IPS-NIHi7 (cell line): ENCODE measurements around the gene B3GNT4.
"Not testable (repeated sequence)": the region's sequence is repeated elsewhere in the genome, so short reads cannot be mapped to it uniquely, and the experiment has no call there.

Experiments used
- DNase-seq: peaks from one replicate; pipeline ENCODE4 v3.0.0; 2012; ENCODE audit warnings: mixed read lengths; ENCODE audit errors: extremely low spot score

The B3GNT4 gene

DNA sequence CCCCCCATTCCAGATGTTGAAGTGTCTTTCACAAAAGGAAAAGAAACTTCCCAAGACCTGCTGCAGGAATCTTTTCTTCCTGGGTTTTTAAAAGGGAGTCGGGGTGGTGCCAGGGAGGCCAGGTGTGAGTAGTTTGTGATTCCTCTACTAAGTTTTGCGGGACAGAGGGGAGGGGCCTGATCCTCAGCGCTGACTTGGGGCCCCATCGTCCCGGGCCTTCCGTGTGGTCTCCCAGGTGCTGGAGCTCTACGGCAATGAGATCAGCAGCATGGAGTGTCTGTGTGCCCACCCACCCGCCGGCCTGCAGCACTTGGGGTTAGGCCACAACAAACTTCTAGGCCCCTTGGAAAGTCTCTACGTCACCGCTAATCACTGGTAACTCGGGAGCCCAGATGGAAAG is 16.0 kb upstream of the B3GNT4 start:
- DNase-seq, result no peak

DNA sequence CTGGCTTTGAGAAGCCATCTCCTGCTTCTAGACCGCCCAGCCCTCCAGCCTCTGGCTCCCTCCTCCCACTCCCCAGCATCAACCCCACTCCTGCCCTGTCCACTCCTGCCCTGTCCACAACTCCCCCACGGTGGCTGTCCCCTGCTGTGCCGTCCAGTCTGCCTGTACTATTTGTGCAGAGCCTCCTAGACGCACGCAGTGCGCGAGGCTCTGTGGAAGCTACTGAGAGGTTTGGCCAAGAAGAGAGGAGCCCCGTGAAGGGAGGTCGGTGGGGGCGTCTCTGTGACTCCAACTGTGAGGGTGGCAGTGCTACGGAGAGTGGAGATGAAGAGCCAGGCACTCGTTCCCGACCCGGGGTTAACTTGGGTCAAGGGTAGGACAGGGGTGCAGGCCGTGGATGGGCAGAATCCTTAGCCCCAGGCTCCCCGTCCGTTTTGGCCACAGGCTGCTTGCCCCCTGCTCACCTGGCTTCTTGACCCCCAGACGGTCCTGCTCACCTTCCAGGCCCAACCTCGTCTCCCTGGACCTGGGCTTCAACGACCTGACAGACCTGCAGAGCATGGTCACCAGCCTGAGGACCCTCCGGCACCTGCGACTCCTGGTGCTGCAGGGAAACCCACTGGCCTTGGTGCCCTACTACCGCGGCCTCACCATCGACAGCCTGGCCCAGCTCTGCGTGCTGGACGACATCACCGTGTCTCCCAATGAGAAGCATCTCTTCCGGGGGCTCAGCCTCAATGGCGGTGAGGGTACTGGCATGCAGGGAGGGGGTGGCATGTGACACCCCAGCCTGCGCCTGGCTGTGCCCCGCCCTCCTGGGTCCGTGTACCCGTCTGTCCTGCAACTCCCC is 13.7 kb upstream of the B3GNT4 start:
- no peak for DNase-seq

DNA sequence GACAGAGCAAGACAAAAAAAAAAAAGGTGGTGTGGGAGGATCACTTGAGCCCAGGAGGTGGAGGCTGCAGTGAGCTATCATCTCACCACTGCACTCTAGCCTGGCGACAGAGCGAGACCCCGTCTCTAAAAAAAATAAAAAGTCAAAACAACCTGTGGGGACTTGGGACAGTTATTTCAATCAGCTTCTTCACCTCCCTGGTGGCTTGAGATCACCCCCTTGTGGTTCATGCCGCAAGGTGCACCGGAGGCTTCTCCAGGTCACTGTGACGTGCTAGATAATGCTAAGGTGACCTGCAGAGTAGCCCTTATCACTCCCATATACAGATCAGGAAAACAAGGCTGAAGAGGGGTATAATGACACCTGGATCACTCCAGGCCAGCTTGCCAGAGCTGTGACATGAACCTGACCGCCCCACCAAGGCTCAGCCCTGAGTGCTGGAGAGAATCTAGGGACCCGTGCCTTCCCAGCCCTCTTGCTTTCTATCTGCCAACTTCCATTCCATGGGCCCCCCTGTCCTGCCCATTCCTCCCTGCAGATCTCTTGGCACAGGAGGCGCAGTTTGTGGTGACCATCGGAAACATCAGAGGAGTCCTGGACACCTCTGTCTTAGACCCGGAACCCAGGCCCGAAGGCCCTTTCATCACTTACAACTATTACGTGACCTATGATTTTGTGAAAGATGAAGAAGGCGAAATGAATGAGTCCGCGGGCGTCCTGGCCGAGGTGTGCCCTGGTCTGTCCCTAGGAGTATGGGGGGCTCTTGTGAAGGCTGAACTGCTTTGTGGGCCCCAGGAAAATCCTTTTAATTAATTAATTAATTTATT is 12.5 kb upstream of the B3GNT4 start:
- DNase-seq, result peak; percentile 89

DNA sequence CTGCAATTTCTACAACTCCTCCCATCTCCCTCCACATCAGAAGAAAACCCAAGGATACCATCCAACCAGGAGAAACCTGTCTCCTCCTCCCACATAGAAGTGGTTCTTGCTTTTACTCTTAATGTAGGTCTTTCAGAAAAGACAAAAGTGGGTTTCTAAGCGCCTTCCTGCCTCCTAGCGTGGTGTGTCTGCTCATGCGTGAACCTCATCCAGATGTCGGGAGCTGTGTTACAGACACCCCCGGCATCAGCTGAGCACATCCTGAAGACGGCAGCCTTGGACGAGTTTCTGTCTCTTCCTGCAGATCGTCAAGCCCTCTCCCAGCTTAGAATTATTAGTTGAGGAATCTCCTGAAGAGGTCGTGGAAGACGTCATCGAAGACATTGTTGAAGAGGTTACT is 11.1 kb upstream of the B3GNT4 start:
- no peak for DNase-seq

DNA sequence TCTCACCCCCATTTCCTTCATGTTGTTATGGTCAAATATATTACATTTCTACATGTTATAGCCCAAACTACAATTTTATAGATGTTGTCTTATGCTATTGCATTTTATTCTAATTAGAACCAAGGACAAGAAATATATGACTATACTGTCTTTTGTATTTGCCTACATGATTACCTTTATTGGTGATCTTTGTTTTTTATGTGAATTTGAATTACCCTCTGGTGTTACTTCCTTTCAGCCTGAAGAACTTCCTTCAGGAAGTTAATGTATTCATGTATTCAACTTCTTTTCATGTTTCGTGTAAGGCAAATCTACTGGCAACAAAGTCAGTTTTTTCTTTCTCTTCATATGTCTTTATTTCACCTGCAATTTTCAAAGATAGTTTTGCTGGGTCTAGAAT is 8.7 kb upstream of the B3GNT4 start:
- no peak for DNase-seq

DNA sequence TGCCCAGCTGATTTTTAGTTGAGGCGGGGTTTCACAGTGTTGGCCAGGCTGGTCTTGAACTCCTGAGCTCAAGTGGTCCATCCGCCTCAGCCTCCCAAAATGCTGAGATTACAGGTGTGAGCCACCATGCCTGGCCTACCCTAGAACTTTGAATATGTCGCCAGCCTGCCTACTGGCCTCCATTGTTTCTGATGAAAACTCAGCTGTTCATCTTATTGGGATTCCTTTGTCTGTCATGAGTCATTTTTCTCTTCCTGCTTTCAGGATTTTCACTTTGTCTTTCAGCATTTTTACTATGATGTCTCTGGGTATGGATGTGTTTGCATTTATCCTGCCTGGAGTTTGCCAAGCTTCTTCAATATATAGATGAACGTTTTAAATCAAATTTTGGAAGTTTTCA is 8.1 kb upstream of the B3GNT4 start:
- DNase-seq, result no peak

DNA sequence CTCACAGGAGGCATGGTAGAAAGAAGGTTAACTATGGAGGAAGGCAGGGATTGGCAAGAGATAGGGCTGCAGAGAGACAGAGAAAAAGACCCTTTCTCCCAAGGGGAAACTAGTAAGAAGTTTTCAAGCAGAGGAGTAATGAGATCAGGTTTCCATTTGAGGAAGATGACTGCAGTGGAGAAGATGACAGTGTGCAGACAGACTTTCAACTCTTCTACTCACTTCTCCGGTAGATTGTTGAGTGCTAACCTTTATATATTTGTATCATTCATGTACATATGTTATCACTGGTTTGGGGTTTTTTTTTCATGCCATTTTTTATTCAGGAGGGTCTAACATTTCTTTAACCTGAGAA is 5.9 kb upstream of the B3GNT4 start:
- no peak for DNase-seq

DNA sequence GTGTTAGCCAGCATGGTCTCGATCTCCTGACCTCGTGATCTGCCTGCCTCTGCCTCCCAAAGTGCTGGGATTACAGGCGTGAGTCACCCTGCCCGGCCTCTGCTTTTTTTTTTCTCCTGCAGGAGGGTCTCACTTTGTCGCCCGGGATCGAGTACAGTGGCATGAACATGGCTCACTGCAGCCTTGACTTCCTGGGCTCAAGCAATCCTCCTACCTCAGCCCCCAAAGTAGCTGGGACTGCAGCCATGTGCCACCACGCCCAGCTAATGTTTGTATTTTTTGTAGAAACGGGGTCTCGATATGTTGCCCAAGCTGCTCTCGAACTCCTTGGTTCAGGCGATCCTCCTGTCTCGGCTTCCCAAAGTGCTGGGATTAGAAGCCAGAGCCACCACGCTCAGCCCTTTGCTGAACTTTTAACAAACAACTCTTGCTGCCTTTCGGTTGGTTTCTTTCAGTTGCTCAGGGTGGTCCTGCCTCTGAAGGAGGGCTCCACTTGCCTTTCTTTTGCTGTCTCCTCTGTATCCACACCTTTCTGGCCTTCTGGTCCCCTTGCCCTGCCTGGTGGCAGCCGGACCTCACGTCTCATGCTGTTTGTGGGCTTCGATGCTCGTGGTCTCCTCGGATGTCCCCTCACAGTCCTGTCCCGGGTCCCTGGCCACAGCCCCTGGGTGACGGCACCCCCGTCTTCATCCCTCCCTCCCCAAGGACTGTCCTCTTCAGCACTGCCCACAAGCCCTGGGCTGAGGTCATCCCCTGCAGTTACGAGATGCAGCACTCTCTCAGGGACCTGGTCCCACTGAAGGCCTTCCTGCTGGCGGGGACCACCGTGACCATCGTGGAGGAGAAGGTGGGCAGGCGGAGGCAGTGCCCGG is 3.8 kb upstream of the B3GNT4 start:
- no peak for DNase-seq

DNA sequence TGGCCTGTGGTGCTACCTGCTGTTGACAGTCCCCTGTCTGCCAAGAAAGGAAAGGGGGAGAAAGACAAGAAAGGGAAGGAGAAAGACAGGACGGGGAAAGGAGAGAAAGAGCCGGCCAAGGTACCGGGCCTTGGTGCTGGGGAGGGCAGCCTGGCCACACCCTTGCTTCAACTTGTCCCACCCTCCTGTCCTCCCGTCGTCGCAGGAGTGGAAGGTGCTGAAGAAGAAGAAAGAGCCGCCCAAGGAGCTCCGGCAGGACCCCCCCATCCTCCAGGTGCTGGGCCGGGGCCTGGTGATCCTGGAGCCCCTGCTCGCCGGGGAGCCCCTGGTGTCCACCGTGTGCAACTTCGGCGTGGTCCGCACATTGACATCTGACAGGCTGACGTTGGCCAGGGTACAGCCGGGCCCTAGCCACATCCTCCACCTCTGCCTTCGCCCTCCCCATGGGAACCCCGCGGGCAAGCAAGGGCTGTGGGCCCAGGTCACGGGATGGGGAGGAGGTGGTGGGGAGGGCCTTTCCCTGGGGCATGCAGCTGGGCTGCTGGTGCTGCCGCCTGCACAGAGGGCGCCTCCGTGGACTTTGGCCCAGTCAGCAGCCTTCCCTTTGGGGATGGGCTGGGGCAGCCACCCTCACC is 2.9 kb upstream of the B3GNT4 start:
- peak; percentile 40 for DNase-seq

DNA sequence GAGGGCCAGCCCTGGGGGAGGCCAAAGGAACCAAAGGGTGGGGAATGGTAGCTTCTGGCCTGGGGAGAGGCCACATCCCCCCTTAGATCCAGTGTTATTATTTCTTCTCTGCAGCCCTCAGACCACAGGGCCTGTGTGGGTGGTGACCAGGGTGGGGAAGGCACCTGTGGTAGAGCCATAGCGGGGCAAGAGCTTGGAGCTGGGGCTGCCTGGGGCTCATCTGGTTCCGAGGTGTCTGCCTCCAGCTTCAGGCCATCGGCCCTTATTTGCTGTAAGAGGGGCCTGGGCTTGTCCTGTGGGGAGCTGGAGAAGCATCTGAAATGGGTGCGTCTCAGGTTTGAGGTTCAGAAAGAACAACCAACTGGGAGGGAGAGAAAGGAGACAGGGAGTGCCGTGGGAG is 2.1 kb upstream of the B3GNT4 start:
- no peak for DNase-seq

DNA sequence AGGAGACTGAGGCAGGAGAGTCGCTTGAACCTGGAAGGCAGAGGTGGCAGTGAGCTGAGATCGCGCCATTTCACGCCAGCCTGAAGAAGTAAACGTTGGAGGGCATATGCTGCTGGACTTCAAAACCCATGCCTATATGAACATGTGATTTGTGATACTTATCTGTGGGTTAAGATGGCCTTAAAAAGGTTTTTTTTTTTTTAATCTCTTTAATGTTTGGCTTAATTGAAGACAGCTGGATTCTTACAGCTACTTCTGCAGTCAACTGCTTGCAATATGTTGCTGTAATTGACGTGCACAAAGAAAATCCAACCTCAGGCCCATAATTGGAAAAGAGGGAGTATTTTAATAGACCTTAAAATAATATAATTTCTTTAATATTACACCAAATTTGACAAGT is 1.5 kb upstream of the B3GNT4 start:
- DNase-seq, result no peak

DNA sequence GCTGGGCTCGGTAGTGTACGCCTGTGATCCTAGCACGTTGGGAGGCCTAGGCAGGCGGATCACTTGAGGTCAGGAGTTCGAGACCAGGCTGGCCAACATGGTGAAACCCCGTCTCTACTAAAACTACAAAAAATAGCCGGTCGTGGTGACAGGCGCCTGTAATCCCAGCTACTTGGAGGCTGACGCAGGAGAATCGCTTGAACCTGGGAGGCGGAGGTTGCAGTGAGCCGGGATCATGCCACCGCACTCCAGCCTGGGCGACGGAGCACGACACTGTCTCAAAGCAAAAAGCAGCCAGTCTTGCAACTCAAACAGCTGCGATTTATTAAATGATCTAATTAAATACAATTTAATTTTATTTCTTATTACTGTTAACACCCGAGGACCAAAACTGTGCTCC is 698 bp upstream of the B3GNT4 start:
- DNase-seq, result not testable (repeated sequence)

DNA sequence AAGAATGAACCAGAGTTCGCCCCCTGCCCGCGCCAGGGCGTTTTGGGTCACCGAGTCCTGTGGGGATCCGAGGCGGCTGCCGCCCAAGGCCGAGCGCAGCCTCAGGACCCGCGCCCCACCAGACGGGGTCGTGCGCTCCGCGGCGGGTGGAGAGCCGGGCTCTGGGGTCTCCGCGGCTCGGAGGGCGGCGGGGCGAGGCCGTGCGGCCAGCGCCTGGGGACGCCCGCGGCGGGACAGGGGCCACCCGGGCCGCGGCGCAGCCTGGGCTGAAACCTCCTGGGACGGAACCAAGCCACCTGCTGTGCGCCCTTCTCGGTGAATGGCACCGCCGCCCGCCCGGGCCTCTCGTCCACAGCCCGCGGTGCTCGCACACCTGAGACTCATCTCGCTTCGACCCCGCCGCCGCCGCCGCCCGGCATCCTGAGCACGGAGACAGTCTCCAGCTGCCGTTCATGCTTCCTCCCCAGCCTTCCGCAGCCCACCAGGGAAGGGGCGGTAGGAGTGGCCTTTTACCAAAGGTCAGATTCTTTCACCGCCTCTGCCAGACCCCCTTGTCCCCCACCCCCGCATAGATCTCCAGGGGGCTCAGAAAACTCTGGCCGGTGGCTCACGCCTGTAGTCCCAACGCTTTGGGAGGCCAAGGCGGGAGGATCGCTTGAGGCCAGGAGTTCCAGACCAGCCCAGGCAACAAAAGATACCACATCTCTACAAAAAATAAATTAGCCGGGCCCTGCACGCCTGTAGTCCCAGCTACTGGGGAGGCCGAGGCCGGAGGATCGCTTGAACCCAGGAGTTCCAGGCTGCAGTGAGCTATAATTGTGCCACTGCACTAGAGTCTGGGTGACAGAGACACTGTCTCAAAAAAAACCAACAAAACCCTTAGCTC is 901 bp downstream of the B3GNT4 start:
- DNase-seq, result peak; percentile 31

DNA sequence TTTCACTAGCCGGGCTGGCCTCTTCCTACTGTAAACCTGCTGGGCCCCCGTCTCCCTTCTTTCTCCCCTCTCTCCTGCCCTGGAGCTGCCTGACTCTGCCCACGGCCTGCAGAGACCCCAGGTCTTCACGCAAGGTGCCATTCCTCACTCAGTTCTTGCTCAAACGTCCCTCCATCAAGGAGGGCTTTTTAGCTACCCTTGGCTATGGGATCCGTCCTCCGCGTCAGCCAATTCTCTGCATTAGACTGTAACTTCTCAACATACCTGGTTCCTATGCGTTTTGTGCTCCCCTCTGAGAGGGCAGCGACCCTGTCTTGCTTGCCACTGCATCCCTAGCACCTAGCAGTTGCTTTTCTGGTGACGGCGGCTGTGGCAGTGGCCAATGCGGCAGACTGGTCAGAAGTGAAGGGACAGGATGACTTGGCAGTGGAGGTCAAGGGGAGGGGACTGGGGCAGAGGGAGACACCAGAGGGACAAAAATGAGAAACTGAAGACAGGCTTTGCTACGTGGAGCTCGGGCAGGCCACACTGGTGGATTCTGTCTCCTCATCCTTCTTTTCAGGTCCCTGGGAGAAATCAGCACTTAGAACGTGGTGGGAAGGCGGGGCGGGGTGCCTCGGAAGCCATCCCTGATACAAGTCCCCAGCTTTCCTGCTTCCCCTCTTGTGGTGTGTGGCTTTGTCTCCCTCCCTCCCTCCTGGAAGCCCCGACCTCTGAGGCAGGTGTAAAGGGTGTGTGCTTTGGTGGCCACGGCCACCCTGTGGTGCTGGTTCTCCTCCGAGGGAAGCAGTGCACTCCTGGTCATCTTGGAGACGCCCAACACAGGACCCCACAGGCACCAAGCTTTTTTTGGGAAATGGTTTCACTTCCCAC is 1.8 kb downstream of the B3GNT4 start:
- no peak for DNase-seq

DNA sequence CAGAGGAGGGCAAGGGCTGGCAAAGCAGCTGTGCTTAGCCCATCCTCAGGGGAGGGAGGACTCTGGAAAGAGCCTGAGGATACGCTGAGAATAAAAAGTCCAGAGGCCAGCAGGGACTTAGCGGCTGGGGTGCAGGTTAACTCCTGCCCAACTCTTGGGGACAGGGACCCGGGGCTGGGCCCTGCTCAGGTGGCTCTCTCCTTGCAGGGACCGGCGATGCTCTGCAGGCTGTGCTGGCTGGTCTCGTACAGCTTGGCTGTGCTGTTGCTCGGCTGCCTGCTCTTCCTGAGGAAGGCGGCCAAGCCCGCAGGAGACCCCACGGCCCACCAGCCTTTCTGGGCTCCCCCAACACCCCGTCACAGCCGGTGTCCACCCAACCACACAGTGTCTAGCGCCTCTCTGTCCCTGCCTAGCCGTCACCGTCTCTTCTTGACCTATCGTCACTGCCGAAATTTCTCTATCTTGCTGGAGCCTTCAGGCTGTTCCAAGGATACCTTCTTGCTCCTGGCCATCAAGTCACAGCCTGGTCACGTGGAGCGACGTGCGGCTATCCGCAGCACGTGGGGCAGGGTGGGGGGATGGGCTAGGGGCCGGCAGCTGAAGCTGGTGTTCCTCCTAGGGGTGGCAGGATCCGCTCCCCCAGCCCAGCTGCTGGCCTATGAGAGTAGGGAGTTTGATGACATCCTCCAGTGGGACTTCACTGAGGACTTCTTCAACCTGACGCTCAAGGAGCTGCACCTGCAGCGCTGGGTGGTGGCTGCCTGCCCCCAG is 2.8 kb downstream of the B3GNT4 start:
- DNase-seq, result no peak

DNA sequence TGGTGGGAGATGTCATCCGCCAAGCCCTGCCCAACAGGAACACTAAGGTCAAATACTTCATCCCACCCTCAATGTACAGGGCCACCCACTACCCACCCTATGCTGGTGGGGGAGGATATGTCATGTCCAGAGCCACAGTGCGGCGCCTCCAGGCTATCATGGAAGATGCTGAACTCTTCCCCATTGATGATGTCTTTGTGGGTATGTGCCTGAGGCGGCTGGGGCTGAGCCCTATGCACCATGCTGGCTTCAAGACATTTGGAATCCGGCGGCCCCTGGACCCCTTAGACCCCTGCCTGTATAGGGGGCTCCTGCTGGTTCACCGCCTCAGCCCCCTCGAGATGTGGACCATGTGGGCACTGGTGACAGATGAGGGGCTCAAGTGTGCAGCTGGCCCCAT is 3.5 kb downstream of the B3GNT4 start:
- no peak for DNase-seq

DNA sequence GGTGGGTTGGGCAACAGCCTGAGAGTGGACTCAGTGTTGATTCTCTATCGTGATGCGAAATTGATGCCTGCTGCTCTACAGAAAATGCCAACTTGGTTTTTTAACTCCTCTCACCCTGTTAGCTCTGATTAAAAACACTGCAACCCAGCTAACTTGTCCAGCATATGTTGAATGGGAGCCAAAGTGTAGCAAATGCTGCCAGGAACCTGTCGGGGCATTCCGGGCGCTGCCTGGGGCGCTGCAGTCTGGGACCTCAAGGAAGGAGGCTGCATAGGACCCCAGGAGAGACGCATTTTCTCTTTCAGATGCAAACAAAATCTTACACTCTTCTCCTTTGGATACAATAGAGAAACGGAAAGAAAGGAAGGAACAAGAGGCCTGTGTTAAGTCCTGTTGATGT is 3.9 kb downstream of the B3GNT4 start:
- no peak for DNase-seq

DNA sequence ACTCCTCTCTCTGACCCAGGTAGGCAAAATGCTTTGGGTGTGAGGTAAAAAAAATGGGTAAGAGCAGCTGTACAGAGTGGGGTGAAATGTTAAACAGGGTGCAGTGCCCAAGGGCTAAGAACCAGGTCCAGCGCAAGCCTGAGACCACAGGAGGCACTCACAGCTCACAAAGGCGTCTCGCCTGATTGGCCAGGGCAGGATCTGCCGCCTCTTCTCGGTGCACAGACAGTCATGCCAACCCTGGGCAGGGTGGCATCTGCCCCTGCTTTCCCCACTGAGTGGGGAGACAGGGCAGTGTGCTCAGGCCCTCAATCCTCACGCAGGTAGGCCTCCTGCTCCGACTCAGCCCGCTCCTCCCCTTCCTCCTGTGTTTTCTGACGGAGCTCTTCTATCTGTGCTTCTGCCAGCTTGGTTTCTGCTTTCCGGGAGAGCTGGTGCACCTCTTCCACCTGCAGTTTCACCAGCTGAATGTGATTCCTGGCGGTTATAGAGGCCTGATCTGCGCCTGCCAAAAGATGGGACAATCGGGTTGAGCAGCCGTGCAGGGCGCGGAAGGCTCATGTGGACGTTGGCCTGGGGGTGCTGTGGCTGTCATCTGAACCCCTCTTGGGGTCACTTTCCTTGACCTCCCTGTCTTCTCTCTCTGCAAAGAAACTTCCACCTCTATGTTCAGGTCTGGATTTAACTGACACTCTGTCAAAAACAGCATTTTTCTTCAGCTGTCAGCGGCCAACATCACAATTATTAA is 4.7 kb downstream of the B3GNT4 start:
- DNase-seq, result no peak
